CD4-positive, alpha-beta T cell treated with Interleukin-21 for 1 hour (primary cell): ENCODE results near the gene LPP.

ENCODE experiments used
- DNase-seq: peaks from one replicate; pipeline ENCODE4 v3.0.0-alpha.2; 2020

The LPP gene

DNA sequence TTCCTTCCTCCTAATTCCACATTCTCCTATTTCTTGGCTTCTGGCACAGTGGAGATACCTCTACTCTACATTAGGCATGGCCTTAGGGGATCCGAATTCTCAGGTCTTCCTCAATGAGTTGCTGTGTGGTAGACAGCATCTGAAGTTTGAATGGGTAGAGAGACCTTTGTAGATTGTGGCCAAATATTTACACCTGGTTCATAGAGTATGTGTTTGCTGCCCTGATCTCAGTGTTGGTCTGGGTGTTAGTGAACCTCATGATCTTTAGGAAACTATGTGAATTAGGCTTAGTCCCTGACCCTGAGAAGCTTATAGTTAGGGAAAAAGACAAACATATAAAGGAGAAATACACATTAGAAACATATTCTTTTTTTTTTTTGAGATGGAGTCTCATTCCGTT lies 75.8 kb downstream of the LPP start:
- no peak for DNase-seq

DNA sequence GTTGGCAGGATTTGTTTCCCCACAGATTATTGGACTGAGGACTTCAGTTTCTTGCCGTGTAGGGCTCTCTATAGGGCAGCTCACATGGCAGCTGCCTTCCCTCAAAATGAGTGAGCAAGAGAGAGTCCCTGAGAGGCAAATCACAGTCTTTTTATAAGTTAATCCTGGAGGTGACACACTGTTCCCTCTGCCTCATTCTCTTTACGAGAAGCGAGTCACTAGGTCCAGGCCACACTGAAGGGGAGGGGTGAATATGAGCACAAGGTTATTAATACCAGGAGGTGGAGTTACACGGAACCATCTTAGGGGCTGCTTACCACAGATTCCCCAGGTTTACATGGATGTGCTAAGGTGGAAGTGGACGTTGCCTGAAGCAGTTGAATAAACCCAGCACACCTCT lies 77.0 kb downstream of the LPP start:
- DNase-seq = no peak

GRCh38 chr3:188231456-188231855 lies 77.5 kb downstream of the LPP start:
- no peak for DNase-seq

- DNase-seq = no peak
Measured at GRCh38 chr3:188232656-188233055, 78.7 kb downstream of the LPP start.

- DNase-seq = no peak
Measured at GRCh38 chr3:188233320-188233719, 79.4 kb downstream of the LPP start.

- DNase-seq = no peak
Measured at GRCh38 chr3:188234132-188234531, 80.2 kb downstream of the LPP start.

GRCh38 chr3:188236271-188236670 lies 82.3 kb downstream of the LPP start:
- no peak for DNase-seq

GRCh38 chr3:188239035-188239434 lies 85.1 kb downstream of the LPP start:
- no peak for DNase-seq

DNA sequence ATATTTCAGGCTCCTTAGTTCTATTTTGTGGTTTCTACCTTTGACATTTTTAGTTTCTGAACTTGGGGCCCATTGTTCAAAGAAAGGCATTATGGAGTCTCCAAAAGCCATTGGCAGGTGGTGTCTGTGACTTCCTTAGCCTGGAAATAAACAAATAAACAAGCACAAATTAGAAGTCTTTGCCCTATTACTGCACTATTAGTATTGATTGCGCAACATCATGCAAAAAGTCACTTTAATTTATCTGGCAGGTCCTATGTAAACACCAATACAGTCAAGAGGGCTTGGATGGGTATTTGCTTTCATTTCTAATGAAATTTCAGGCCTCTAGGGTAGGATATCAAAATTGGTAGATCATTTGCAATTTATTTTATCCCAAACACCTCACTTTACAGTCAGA lies 85.6 kb downstream of the LPP start:
- DNase-seq = no peak

DNA sequence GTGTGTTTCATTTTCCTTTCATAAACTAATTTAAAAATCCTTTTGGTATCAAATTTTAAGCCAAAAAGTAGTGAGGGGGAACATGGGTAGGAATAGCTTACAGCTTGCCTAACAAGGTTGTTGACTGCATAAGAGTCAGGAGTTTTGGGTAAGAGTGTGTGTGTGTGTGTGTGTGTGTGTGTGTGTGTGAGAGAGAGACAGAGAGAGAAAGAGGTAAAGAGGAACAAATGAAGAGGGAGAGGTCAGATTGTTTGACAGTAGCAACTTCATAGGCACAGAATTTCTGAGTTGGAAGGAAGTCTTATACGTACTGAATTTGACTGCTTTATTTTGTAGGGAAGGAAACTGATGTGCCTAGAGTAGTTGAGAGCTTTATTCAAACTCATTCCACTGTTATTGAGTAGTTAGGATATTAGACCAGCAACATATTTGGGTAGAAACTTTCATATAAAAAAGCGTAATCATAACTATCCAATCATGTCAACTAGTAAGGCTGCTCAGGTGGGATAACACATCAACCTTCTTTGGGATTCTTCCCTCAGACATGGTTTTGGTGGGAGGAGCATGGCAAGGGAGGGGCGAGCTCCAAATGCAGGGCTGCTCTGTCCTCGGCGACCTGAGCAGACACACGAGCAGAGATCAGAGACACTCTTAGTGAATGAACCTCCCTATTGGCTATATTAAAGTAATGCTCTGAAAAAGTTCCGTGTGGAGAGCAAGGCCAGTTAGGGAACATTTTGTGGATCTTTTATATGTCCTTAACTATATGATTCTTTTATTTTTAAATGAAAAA lies 86.4 kb downstream of the LPP start:
- no peak for DNase-seq

- no peak for DNase-seq
Measured at GRCh38 chr3:188241072-188241471, 87.1 kb downstream of the LPP start.

- no peak for DNase-seq
Measured at GRCh38 chr3:188241883-188242282, 87.9 kb downstream of the LPP start.

DNA sequence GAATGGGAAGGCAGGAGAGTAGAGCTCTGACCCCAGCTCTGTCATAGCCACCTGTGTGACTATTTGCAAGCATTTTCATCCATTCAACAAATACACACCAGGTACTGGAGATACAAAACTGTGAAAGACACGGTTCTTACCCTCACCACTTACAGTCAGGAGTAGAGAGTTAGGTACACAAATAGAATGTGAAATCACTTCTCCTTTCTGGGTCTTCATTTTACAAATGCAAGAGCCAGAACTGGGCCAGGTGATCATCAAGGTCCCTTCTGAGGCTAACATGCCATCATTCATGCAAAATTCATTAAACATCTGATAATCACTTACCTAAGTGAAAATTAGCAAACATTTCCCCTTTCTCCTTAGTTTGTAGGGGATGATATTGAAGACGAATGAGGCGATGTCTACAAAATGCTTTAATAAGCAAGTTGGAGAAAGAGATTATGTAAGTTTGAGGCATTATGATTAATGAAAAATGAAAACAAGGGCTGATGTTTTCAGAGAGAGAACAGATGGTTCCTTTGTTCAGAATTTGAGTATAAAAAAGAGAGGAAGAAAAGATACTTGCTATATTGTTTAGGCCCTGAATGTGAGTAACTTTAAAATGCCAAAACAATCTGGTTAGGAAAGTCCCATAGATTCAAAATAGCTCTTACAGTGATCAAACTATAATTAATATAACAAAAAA lies 88.6 kb downstream of the LPP start:
- DNase-seq = no peak

DNA sequence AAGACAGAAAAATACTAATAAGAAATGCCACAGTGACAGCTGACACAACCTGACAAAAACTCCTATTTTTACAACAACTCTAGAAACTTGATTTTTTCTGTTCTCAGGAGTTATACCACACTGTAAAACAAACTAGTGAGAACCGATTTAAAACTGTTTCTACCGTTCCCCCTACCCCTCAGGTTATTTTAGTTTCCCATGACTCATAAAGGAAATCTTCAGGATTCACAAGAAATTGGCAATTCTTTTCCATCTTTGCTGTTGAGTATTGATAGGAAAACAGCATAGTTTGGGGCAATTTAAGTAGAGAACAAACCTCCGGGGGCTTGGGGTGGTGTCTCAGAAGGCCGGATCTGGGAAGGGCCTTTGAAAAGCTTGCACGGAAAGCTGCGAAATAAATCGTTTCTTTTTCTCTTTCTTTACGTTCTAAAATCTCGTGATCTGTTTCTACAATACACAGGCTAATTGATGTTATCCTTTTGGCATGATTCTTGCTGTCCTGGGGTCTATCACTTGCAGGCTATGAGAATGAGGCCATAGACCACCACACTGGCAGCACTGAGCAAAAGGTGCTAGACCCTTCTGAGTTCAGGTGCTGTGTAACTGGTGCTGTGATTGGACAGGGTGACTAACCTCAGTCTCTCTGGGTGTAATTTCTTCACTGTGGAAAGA lies 89.3 kb downstream of the LPP start:
- no peak for DNase-seq

- no peak for DNase-seq
Measured at GRCh38 chr3:188244395-188244861, 90.5 kb downstream of the LPP start.

DNA sequence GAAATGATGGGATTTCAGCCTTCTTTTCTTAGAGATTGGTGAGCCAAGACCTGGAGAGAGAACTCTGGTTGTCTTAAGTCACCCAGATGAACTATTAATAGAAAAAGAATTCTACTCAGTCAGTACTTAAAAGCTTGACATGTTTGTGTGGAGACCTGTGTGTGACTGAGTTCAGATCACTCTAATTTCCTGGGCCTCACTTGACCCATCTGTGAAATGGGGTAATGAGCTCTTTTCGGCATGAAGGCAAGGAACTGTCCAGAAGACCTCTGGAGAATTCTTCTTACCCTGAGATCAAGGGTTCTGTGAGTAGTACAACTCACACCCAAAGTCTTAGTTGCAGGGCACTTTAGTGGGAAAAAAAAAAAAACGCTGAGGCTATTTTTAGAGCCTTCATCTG lies 92.9 kb downstream of the LPP start:
- DNase-seq = no peak

DNA sequence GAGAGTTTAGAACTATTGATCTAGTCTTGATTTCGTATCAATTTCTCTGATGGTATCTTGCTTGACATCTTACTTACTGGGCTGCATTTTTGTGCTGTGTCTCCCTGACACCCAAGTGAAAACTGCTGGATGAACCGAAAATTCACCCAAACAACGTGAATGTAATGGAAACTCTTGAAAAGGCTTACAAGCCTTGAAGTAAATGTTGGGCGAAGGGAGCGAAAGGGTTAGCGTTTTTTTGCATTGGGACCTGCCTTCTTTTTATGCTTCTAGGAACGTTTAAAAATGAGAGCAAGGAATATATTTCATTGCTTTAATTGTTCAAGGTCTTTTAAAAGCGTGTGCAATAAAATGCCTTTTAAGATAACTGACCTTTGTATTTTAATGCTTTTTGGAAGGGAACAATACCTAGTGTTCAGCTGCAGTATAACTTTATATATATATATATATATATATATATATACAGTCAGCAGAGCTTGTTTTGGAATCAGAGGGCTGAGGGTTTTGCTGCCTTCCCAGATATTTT lies 94.1 kb downstream of the LPP start:
- no peak for DNase-seq

DNA sequence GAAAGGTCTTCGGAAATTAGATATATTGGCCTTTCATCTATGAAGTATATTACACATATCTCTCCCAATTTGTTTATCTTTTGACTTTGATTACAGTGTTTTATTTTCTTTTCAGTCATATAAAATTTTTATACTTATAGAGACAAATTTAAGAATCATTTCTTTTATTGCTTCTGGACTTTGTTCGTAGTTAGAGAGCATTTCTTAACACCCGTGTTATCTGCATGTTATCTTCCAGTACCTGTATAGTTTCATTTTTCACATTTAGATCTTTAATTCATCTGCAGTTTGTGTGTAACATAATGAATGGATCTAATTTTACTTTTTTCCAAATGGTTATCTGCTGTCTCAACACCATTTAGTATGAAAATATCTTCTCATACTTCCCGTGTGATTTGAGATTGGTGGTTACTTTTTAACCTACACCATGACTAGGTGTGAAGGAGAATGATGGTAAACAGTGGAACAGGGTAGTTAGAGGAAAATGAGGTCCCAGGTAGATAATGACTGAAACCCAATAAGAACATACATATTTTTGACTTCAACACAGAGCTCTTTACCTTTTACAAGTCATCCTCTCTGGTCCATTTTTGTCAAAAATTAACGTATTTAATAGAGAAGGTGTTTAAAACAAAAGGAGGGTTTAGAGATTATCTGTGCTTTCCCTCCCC lies 99.3 kb downstream of the LPP start:
- no peak for DNase-seq

- DNase-seq = no peak
Measured at GRCh38 chr3:188253800-188254452, 100.0 kb downstream of the LPP start.

- no peak for DNase-seq
Measured at GRCh38 chr3:188254520-188255070, 100.6 kb downstream of the LPP start.

DNA sequence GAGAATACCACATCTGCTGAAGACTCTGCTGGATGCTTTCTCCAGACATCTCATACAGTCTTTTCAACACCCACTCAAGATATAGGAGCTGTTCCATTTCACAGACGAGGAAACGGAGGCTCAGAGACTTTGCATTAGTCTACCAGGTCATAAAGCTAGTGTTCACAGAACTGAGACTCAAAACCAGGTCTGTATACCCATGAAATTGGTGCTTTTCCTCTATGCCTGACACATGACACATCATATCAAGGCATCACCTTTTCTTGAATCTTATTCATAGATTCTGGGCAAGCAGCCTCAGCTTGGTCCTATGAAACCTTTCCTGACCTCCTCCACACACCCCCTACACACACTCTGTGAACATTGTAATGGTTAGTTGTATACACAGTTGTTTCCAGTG lies 101.2 kb downstream of the LPP start:
- DNase-seq = no peak

- DNase-seq = no peak
Measured at GRCh38 chr3:188256758-188257157, 102.8 kb downstream of the LPP start.
